NCI-H446 treated with DMSO at 0.1 percent for 48 hours (cell line): ENCODE data around the gene TOM1L2.

Experiments
- DNase-seq: peaks from one replicate; lab custom pipeline; 2025; lab: John Stamatoyannopoulos, UW

The TOM1L2 gene

GRCh38 chr17:17847726-17848125 is 124.5 kb downstream of the TOM1L2 start:
- no peak for DNase-seq

GRCh38 chr17:17847118-17847689 is 125.0 kb downstream of the TOM1L2 start:
- DNase-seq = no peak

- no peak for DNase-seq
Observed at GRCh38 chr17:17846645-17847044, 125.6 kb downstream of the TOM1L2 start.

GRCh38 chr17:17846003-17846402 is 126.2 kb downstream of the TOM1L2 start:
- DNase-seq = no peak

- no peak for DNase-seq
Observed at GRCh38 chr17:17845046-17845775, 127.0 kb downstream of the TOM1L2 start.

- DNase-seq = no peak
Observed at GRCh38 chr17:17844500-17844899, 127.7 kb downstream of the TOM1L2 start.

- DNase-seq = no peak
Observed at GRCh38 chr17:17844079-17844478, 128.1 kb downstream of the TOM1L2 start.

GRCh38 chr17:17843096-17843495 is 129.1 kb downstream of the TOM1L2 start:
- no peak for DNase-seq

GRCh38 chr17:17842111-17842876 is 129.9 kb downstream of the TOM1L2 start:
- no peak for DNase-seq

GRCh38 chr17:17841601-17842025 is 130.6 kb downstream of the TOM1L2 start:
- DNase-seq = no peak

GRCh38 chr17:17840751-17841591 is 131.2 kb downstream of the TOM1L2 start:
- DNase-seq = no peak

GRCh38 chr17:17839791-17840707 is 132.2 kb downstream of the TOM1L2 start:
- peak; percentile 57 for DNase-seq

GRCh38 chr17:17837966-17838962 is 133.9 kb downstream of the TOM1L2 start:
- DNase-seq = no peak

- DNase-seq = no peak
Observed at GRCh38 chr17:17837380-17837821, 134.8 kb downstream of the TOM1L2 start.

- no peak for DNase-seq
Observed at GRCh38 chr17:17836818-17837379, 135.3 kb downstream of the TOM1L2 start, which contains the start of gene SREBF1. Gene SREBF1 (minus strand): TSS chr17:17836986. CDS start chr17:17836817, 169 bp downstream.

- DNase-seq = peak; percentile 79
Observed at GRCh38 chr17:17836250-17836817, 135.9 kb downstream of the TOM1L2 start.

GRCh38 chr17:17835415-17836249 is 136.6 kb downstream of the TOM1L2 start:
- no peak for DNase-seq

- no peak for DNase-seq
Observed at GRCh38 chr17:17834974-17835373, 137.2 kb downstream of the TOM1L2 start.
